SK-N-MC (cell line): ENCODE measurements around the gene PTPRN2.

Experiments
- DNase-seq: peaks from one replicate; pipeline ENCODE4 v3.0.0-alpha.2; 2011; ENCODE audit warnings: low read depth, low spot score
- H3K27ac ChIP-seq: fragments of 200-600 bp; sonication (generic); 2 replicates; pipeline ENCODE4 v1.5.1; 2016; ENCODE audit warnings: mixed run types
- H3K36me3 ChIP-seq: fragments of 200-600 bp; sonication (generic); 2 replicates; pipeline ENCODE4 v1.6.1; 2017; ENCODE audit warnings: antibody characterized with exemption, low read length, mixed read lengths; ENCODE audit not compliant: insufficient read depth
- H3K4me3 ChIP-seq: fragments of 200-600 bp; sonication (generic); 2 replicates; pipeline ENCODE4 v1.5.1; 2016
- H3K9ac ChIP-seq: fragments of 200-600 bp; sonication (generic); 2 replicates; pipeline ENCODE4 v1.8.0; 2017; ENCODE audit warnings: mixed run types, mixed read lengths; ENCODE audit not compliant: insufficient read length
- H3K9me3 ChIP-seq: fragments of 200-600 bp; sonication (generic); 2 replicates; pipeline ENCODE4 v1.6.1; 2017; ENCODE audit warnings: low read depth, mild to moderate bottlenecking, antibody characterized with exemption, low read length, moderate library complexity, mixed read lengths
- EZH2 ChIP-seq: fragments of 200-600 bp; sonication (generic); IDR thresholded peaks from one replicate; pipeline ENCODE4 v1.6.1; 2017; ENCODE audit warnings: antibody characterized with exemption
- FOXP2 ChIP-seq: optimal IDR thresholded peaks from 2 replicates; pipeline ENCODE3; 2011; ENCODE audit warnings: mild to moderate bottlenecking, moderate library complexity; ENCODE audit not compliant: insufficient read depth; ENCODE audit errors: extremely low read length, control extremely low read depth
- POLR2AphosphoS5 ChIP-seq: IDR thresholded peaks from 2 replicates; pipeline ENCODE4 v1.6.1; 2012; ENCODE audit warnings: mild to moderate bottlenecking, low read depth, low read length, borderline replicate concordance

PTPRN2 gene

GRCh38 chr7:157881048-157881771 lies 706.4 kb downstream of the PTPRN2 start:
- no peaks in the 10 kb centered on the region for H3K9me3 ChIP-seq
- H3K4me3 ChIP-seq = no peak overlapping the region
- no peak for DNase-seq
- H3K27ac ChIP-seq = no peak overlapping the region
- TF ChIP-seq EZH2 = no peak
- TF ChIP-seq FOXP2 = no peak
- TF ChIP-seq POLR2AphosphoS5 = no peak
- H3K9ac ChIP-seq = no peak overlapping the region
- no peaks in the 10 kb centered on the region for H3K36me3 ChIP-seq

- Histone ChIP-seq H3K27ac (no peak overlapping the region), H3K9ac (no peak overlapping the region), H3K36me3 (no peaks in the 10 kb centered on the region), H3K9me3 (no peaks in the 10 kb centered on the region), H3K4me3 (no peak overlapping the region)
- DNase-seq = no peak
- TF ChIP-seq POLR2AphosphoS5 (no peak), EZH2 (no peak), FOXP2 (no peak)
Measured at GRCh38 chr7:157879391-157879790, 708.2 kb downstream of the PTPRN2 start.

GRCh38 chr7:157877298-157878090 lies 710.1 kb downstream of the PTPRN2 start:
- no peak for DNase-seq
- no peak overlapping the region for H3K4me3 ChIP-seq
- no peaks in the 10 kb centered on the region for H3K9me3 ChIP-seq
- no peaks in the 10 kb centered on the region for H3K36me3 ChIP-seq
- no peak overlapping the region for H3K9ac ChIP-seq
- TF ChIP-seq FOXP2 (no peak), EZH2 (no peak), POLR2AphosphoS5 (no peak)
- H3K27ac ChIP-seq = no peak overlapping the region

GRCh38 chr7:157876469-157877285 lies 710.9 kb downstream of the PTPRN2 start:
- TF ChIP-seq POLR2AphosphoS5 = no peak
- TF ChIP-seq FOXP2 = no peak
- Histone ChIP-seq H3K9ac (no peak overlapping the region), H3K36me3 (no peaks in the 10 kb centered on the region), H3K4me3 (no peak overlapping the region), H3K9me3 (no peaks in the 10 kb centered on the region), H3K27ac (no peak overlapping the region)
- DNase-seq = no peak

- no peak for DNase-seq
- Histone ChIP-seq H3K4me3 (no peak overlapping the region), H3K9me3 (no peaks in the 10 kb centered on the region), H3K9ac (no peak overlapping the region), H3K27ac (no peak overlapping the region), H3K36me3 (no peaks in the 10 kb centered on the region)
- no peak for TF ChIP-seq POLR2AphosphoS5
Measured at GRCh38 chr7:157875230-157876179, 712.1 kb downstream of the PTPRN2 start.

GRCh38 chr7:157874870-157875229 lies 712.8 kb downstream of the PTPRN2 start:
- Histone ChIP-seq H3K9me3 (no peaks in the 10 kb centered on the region), H3K27ac (no peak overlapping the region)
- TF ChIP-seq POLR2AphosphoS5 = no peak
- no peak for TF ChIP-seq FOXP2
- TF ChIP-seq EZH2 = no peak

GRCh38 chr7:157874208-157874816 lies 713.3 kb downstream of the PTPRN2 start:
- H3K9ac ChIP-seq = no peak overlapping the region
- no peak overlapping the region for H3K4me3 ChIP-seq
- no peak for DNase-seq
- no peak for TF ChIP-seq EZH2
- TF ChIP-seq FOXP2 = no peak
- TF ChIP-seq POLR2AphosphoS5 = no peak
- no peaks in the 10 kb centered on the region for H3K36me3 ChIP-seq
- no peak overlapping the region for H3K27ac ChIP-seq
- H3K9me3 ChIP-seq = no peaks in the 10 kb centered on the region

More at GRCh38 chr7:157874870-157875229, 712.8 kb downstream of the PTPRN2 start:
- DNase-seq = no peak
- Histone ChIP-seq H3K9ac (no peak overlapping the region), H3K36me3 (no peaks in the 10 kb centered on the region), H3K4me3 (no peak overlapping the region)
